ENCODE measurements around the gene PITPNC1. TPM values are rescaled to one million over a fixed set of nuclear protein-coding genes. Genes with fewer than 3 reads are reported as not detected.

Gene PITPNC1
- total RNA-seq, 1 experiment from 2014 or later: 4.2 TPM

DNA sequence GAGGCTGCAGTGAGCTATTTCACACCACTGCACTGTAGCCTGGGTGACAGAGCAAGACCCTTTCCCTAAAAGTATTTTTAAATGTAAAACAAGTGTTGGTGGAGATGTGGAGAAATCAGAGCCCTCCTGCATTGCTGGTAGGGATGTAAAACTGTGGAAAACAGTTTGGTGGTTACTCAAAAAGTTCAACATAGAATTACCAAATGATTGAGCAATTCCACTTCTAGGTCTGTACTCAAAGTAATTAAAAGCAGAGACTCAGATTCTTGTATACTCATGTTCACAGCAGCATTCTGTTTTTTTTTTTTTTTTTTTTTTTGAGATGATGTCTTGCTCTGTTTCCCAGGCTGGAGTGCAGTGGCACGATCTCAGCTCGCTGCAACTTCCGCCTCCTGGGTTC, 141.8 kb downstream of the PITPNC1 start:
- Histone ChIP-seq H3K4me3 (ENCODE audit: low read depth, low read length) (no peak overlapping the region), H3K9me3 (no peaks in the 10 kb centered on the region), H3K27me3 (replicated peaks; ENCODE audit: control insufficient read depth, insufficient read depth, low read length) (no peaks in the 10 kb centered on the region), H3K4me1 (no peaks in the 10 kb centered on the region), H3K36me3 (ENCODE audit: control insufficient read depth, insufficient read depth, low read length) (no peaks in the 10 kb centered on the region)
- CTCF ChIA-PET: no interaction called here
- no peaks in the 10 kb centered on the region for H3K4me1 Mint-ChIP-seq (ENCODE audit: low read depth, unreplicated experiment)
- intact Hi-C loops (cut with micrococcal nuclease; ENCODE audit: unreplicated experiment): no loop called here
- H3K4me3 Mint-ChIP-seq (ENCODE audit: unreplicated experiment): no peak overlapping the region
- no peak overlapping the region for H3K27ac Mint-ChIP-seq (ENCODE audit: unreplicated experiment)
- BruUV-seq (replicated peaks): no TSS peak
- DNase-seq: no peak
- no peaks in the 10 kb centered on the region for H3K36me3 Mint-ChIP-seq (ENCODE audit: insufficient read depth, unreplicated experiment)
- no peak for TF ChIP-seq CTCF (IDR thresholded peaks at IDR 0.05; ENCODE audit: insufficient read depth in 1 of 2, low read depth in 1 of 2, low read length in 1 of 2, severe bottlenecking in 1 of 2, unreplicated experiment in 1 of 2)
- H3K27me3 Mint-ChIP-seq (ENCODE audit: insufficient read depth, unreplicated experiment): peaks cover 2% of the 10 kb centered on the region
- POLR2A ChIA-PET: no interaction called here
- H3K9me3 Mint-ChIP-seq (ENCODE audit: unreplicated experiment): peaks cover 9% of the 10 kb centered on the region

DNA sequence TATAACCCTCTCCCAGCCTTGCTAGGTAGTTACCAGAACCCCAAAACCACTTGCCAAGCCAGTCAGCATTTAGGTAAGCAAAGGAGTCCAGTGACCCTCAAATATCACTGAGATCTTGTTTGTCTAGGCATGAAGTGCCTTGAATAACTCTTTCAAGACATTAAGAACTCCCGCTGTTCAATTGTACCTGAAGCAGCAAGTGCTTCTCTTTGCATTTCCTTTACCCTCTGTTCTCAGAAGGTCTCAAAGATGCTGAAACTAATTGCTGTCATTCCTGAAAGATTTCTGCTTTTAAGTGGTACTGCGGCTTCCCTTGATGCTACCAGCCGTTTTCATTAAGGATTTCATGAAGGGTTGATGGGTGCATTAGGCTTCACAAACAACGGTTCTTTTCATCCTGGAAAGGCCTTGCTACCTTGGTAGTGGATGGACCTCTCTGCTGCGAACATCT, 142.7 kb downstream of the PITPNC1 start:
- DNase-seq: no peak
- Histone ChIP-seq H3K4me3 (ENCODE audit: low read depth, low read length) (no peak overlapping the region), H3K36me3 (ENCODE audit: control insufficient read depth, insufficient read depth, low read length) (no peaks in the 10 kb centered on the region), H3K4me1 (no peaks in the 10 kb centered on the region), H3K27me3 (replicated peaks; ENCODE audit: control insufficient read depth, insufficient read depth, low read length) (no peaks in the 10 kb centered on the region), H3K9me3 (no peaks in the 10 kb centered on the region)
- peaks cover 2% of the 10 kb centered on the region for H3K27me3 Mint-ChIP-seq (ENCODE audit: insufficient read depth, unreplicated experiment)
- ChIA-PET POLR2A (no interaction called here), CTCF (no interaction called here)
- no peak for TF ChIP-seq CTCF (IDR thresholded peaks at IDR 0.05; ENCODE audit: insufficient read depth in 1 of 2, low read depth in 1 of 2, low read length in 1 of 2, severe bottlenecking in 1 of 2, unreplicated experiment in 1 of 2)
- no peak overlapping the region for H3K27ac Mint-ChIP-seq (ENCODE audit: unreplicated experiment)
- intact Hi-C loops (cut with micrococcal nuclease; ENCODE audit: unreplicated experiment): no loop called here
- H3K4me3 Mint-ChIP-seq (ENCODE audit: unreplicated experiment): no peak overlapping the region
- H3K9me3 Mint-ChIP-seq (ENCODE audit: unreplicated experiment): peaks cover 9% of the 10 kb centered on the region
- no peaks in the 10 kb centered on the region for H3K36me3 Mint-ChIP-seq (ENCODE audit: insufficient read depth, unreplicated experiment)
- H3K4me1 Mint-ChIP-seq (ENCODE audit: low read depth, unreplicated experiment): no peaks in the 10 kb centered on the region
- BruUV-seq (replicated peaks): no TSS peak

DNA sequence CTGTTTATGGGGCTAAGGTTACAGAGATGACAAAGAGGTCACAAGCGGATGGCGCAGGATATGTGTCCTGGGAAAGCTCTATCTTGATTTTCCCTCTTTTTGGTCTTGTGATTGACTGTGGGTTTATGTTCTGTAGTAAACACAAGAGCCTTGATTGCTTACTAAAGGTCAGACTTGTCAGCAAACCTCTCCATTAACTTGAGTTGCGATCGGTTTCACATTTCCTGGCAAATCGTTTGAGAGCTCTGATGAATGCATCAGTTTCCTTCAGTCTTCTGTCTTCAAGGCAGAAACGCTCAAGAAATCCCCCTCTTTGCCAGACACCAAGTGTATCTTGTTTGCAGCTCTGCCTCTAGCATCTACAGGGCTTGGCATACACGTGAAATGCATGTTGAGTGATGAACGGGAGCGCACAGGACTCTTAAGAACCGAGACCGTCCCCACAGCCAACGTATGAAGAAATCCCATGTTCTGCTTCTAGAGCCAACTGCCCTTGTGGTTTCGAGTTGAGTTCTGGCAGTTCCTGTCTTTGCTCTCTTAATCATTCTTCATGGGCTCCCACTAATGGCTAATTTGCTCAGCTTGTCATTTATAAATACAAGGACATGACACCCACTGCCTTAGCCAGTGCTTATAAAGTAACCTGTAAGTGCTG, 143.3 kb downstream of the PITPNC1 start:
- Mint-ChIP-seq H3K27ac (ENCODE audit: unreplicated experiment) (no peak overlapping the region), H3K36me3 (ENCODE audit: insufficient read depth, unreplicated experiment) (no peaks in the 10 kb centered on the region), H3K27me3 (ENCODE audit: insufficient read depth, unreplicated experiment) (peaks cover 2% of the 10 kb centered on the region), H3K4me3 (ENCODE audit: unreplicated experiment) (no peak overlapping the region), H3K4me1 (ENCODE audit: low read depth, unreplicated experiment) (no peaks in the 10 kb centered on the region), H3K9me3 (ENCODE audit: unreplicated experiment) (peaks cover 9% of the 10 kb centered on the region)
- no peak for DNase-seq
- ChIA-PET CTCF (no interaction called here), POLR2A (no interaction called here)
- no peak for TF ChIP-seq CTCF (IDR thresholded peaks at IDR 0.05; ENCODE audit: insufficient read depth in 1 of 2, low read depth in 1 of 2, low read length in 1 of 2, severe bottlenecking in 1 of 2, unreplicated experiment in 1 of 2)
- no peaks in the 10 kb centered on the region for H3K9me3 ChIP-seq
- BruUV-seq (replicated peaks): no TSS peak
- H3K36me3 ChIP-seq (ENCODE audit: control insufficient read depth, insufficient read depth, low read length): no peaks in the 10 kb centered on the region
- no peaks in the 10 kb centered on the region for H3K4me1 ChIP-seq
- intact Hi-C loops (cut with micrococcal nuclease; ENCODE audit: unreplicated experiment): no loop called here
- no peak overlapping the region for H3K4me3 ChIP-seq (ENCODE audit: low read depth, low read length)
- no peaks in the 10 kb centered on the region for H3K27me3 ChIP-seq (replicated peaks; ENCODE audit: control insufficient read depth, insufficient read depth, low read length)
